ENCODE measurements around the gene DOC2A.

DOC2A gene

GRCh38 chr16:29974291-29975133 lies 36.3 kb downstream of the DOC2A start (continued):
- TF ChIP-seq ZNF521 (tag by site-specific recombination; IDR thresholded peaks at IDR 0.05) (no peak), ZBTB26 (tag by site-specific recombination; optimal IDR thresholded peaks at IDR 0.05) (peak; percentile 17), ZNF155 (tag by site-specific recombination; IDR thresholded peaks at IDR 0.05) (no peak), ZNF114 (tag by site-specific recombination; IDR thresholded peaks at IDR 0.05) (no peak), ZBTB17 (tag by site-specific recombination; IDR thresholded peaks at IDR 0.05) (peak; percentile 96), TRIM28 (IDR thresholded peaks at IDR 0.05; ENCODE audit: borderline replicate concordance, low read length) (no peak), ZNF266 (tag by site-specific recombination; IDR thresholded peaks at IDR 0.05; ENCODE audit: low read depth) (no peak), ZNF555 (tag by site-specific recombination; conservative IDR thresholded peaks at IDR 0.05) (no peak), ZNF580 (tag by site-specific recombination; IDR thresholded peaks at IDR 0.05) (no peak), ZNF18 (tag by site-specific recombination; IDR thresholded peaks at IDR 0.05) (peak; percentile 57; the same call in 1 of the 2 replicates), KLF9 (tag by site-specific recombination; IDR thresholded peaks at IDR 0.05; ENCODE audit: low read depth) (0 out of 2 replicates have a peak, but pooled peaks have one; percentile 37), ZNF404 (tag by site-specific recombination; IDR thresholded peaks at IDR 0.05) (no peak), ZNF692 (tag by site-specific recombination; IDR thresholded peaks at IDR 0.05) (no peak), ZFHX2 (tag by site-specific recombination; conservative IDR thresholded peaks at IDR 0.05) (no peak), ZNF558 (tag by site-specific recombination; IDR thresholded peaks at IDR 0.05) (no peak), ZBTB49 (tag by site-specific recombination; IDR thresholded peaks at IDR 0.05; ENCODE audit: low read depth) (no peak), ZNF560 (tag by site-specific recombination; IDR thresholded peaks at IDR 0.05; ENCODE audit: borderline replicate concordance) (no peak), ZXDB (tag by site-specific recombination; IDR thresholded peaks at IDR 0.05) (0 out of 2 replicates have a peak, but pooled peaks have one; percentile 2), ZBTB10 (tag by site-specific recombination; IDR thresholded peaks at IDR 0.05) (no peak), ZNF174 (tag by site-specific recombination; IDR thresholded peaks at IDR 0.05) (no peak), ZNF335 (tag by site-specific recombination; conservative IDR thresholded peaks at IDR 0.05) (0 out of 2 replicates have a peak, but pooled peaks have one; percentile 3)
